GM21390 (cell line): ENCODE results near the gene HPN.
"Not testable (repeated sequence)": the region's sequence is repeated elsewhere in the genome, so short reads cannot be mapped to it uniquely, and the experiment has no call there.

ENCODE experiments used
- ATAC-seq: cut with Tn5 transposase; IDR thresholded peaks from one replicate; pipeline ENCODE4 v1.9.1; 2021; ENCODE audit not compliant: unreplicated experiment

Gene HPN

DNA sequence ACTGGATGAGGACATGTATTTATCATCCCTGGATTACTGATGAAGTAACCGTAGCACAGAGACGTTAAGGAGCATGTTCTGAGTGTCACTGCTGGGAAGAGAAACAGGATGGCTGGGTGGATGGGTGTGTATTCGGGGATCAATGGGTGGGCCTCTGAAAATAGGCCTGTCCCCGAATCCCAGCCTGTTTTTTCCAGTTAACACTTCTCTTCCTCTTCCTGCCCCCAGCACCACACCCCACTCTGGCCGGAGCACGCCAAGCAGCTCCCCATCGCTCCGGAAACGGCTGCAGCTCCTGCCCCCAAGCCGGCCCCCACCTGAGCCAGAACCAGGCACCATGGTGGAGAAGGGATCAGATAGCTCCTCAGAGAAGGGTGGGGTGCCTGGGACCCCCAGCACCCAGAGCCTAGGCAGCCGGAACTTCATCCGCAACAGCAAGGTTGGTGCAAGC lies 32.6 kb upstream of the HPN start:
- no peak for ATAC-seq

DNA sequence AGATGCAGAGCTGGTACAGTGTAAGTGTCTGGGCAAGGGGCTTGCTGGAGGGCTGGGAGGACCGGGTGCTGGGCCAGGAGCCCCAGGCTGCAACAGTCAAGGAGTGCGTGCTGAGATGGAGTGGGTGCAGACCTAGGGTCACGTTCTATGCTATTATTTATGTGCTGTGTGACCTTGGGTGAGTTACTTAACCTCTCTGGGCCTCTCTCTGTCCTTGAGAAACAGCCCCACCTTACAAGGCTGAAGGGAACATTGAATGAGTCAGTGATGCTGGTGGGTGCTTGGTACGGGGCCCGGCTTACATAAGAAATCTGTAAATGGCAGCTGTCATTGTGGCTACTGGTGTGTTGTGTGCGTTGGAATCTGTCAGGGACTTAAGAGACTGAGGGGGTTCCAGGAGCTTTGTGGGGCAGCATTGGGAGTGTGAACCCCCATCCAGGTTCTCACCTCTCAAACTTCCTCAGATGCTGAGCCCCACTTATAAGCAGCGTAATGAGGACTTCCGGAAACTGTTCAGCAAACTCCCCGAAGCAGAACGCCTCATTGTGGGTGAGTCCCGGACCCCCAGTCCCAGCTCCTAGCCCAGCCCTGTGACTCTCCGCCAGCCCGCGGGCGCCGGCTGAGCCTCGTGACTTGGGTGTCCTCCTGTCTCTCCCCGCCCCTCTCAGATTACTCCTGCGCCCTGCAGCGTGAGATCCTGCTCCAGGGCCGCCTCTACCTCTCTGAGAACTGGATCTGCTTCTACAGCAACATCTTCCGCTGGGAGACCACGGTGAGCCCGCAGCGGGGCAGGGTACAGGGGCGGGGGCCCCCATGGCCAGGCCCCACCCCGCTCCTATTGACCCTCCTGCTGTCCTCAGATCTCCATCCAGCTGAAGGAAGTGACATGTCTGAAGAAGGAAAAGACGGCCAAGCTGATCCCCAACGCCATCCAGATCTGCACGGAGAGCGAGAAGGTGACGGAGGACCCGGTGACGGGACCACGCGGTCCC lies 31.8 kb upstream of the HPN start:
- ATAC-seq = no peak

DNA sequence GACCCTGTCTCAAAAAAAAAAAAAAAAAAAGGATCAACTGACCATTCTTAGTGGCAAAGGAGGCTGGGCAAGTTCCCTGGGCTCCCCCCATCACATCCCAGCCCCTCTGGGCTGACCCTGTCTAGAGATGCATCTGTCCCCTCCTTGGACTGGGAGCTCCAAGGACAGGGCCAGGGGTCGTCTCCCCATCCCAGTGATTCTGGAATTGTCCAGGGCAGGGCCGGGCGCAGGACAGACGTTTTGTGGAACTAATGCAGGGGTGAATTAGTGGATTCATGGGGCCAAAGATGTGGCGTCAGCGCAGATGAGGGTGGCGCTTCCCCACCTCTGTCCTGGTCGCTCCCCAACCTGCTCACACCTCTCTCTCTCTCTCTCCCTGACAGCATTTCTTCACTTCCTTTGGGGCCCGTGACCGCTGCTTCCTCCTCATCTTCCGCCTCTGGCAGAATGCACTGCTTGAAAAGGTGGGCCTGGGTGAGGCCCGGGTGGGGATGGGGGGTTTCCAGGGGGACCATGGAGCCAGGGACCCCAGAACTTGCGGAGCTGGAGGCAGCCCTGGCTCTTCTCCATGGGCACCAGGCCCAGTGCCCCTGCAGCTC lies 30.3 kb upstream of the HPN start:
- no peak for ATAC-seq

DNA sequence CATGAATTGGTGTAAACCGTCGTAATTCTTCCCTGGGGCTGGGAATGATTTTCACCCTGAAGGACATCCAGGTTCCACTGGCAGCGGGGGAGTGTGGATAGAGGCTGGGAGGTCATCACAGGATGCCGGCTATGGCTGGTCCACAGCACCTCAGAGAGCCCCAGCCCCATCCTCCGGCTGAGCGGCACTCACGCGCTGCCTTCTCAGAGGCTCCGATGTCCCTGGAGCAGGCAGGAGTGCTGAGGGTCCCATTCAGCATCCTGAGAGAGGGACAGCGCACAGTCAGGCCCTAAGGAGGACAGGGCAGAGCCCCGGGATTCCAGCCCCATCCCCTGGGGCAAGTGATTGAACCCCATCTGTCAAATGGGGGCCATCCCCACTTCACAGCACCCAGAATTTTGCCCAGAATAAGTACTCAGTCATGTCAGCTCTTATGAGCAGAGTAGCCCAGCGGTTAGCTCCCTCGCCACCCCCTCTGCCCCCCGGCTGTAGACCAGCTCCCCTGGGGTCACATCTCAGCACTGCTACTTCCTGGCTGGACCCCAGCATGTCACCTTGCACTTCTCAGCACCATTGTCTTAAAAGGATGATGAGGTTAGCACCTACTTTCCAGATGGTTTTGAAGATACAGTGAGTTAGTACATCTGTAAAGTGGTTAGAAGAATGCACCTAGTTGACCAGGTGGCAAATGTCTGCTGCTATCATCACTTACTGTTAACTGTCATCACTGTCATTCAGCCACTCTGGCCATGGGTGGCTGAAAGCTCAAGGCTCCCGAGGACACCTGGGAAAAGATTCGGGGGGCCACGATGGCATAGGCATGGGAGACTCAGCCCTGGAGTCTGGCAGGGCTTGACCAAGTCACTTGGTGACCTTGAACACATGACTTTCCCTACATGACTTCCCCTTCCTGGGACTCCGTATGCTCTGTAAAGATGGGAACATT lies 29.5 kb upstream of the HPN start:
- ATAC-seq = no peak

DNA sequence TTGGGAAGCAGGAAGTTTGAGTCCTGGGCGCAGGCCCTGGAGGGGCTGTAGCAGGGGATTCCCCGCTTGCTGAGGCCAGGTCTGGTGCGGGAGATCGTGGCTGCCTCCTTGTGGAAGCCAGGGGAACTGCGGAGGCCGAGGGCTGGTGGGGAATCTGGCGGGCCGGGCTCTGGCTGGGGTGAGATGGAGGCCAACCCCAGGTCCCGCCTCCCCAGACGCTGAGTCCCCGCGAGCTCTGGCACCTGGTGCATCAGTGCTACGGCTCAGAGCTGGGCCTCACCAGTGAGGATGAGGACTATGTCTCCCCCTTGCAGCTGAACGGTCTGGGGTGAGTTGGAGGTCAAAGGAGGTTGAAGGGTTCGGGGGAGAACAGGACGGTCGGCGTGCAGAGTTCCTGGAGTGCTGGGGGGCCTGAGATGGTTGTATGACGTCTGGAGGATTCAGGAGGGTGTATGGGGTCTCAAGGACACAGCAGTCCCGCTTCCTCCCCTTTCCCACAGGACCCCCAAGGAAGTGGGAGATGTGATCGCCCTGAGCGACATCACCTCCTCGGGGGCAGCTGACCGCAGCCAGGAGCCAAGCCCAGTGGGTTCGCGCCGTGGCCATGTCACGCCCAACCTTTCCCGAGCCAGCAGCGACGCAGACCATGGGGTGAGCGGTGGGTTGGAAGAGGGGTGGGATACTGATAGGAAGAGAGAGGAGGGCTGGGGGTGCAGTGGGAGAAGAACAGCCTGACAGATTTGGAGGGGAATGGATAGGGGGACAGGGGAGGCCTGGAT lies 28.3 kb upstream of the HPN start:
- ATAC-seq = no peak

DNA sequence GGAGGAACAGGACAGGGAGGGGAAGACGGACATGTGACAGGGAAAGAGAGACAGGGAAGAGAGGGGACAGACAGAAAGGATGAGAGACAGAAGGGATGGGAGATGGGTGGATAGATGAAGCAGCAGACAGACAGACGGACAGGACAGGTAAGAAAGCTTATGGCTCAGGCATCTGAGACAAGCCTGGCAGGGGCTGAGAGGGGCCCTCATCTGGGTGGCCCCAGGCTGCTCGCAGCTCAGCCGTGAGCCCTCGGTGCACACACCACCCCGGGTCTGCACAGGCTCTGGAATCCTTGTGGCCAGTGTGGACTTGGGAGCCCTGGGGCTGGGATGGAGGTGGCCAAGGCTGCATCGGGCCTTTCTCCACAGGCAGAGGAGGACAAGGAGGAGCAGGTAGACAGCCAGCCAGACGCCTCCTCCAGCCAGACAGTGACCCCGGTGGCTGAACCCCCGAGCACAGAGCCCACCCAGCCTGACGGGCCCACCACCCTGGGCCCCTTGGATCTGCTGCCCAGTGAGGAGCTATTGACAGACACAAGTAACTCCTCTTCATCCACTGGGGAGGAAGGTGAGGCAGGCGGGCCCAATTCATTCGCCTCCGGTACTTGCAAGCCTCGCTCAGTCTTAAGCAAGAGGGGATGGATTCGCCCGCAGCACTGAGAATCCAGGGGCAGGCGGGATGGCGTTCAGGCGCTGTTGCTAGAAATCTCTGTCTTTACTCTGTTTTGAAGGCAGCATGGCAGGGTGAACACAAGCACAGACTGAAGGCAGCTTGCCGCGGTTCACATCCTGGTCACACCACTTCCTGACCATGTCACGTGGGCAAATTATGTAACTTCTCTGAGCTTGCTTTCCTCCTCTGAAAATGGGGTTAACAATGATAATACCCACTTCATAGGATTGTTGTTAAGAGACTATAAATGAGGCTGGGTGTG lies 27.4 kb upstream of the HPN start:
- ATAC-seq = no peak

DNA sequence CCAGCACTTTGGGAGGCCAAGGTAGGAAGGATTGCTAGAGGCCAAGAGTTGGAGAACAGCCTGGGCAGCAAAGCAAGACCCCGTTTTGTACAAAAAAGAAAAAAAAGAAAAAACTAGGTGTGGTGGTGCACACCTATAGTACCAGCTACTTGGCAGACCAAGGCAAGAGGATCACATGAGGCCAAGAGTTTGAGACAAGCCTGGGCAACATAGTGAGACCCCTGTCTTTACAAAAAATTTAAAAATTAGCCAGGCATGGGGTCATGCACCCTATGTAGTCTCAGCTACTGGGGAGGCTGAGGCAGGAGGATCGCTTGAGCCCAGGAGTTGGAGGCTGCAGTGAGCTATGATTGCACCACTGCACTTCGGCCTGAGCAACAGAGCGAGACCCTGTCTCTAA lies 26.7 kb upstream of the HPN start:
- ATAC-seq = not testable (repeated sequence)

DNA sequence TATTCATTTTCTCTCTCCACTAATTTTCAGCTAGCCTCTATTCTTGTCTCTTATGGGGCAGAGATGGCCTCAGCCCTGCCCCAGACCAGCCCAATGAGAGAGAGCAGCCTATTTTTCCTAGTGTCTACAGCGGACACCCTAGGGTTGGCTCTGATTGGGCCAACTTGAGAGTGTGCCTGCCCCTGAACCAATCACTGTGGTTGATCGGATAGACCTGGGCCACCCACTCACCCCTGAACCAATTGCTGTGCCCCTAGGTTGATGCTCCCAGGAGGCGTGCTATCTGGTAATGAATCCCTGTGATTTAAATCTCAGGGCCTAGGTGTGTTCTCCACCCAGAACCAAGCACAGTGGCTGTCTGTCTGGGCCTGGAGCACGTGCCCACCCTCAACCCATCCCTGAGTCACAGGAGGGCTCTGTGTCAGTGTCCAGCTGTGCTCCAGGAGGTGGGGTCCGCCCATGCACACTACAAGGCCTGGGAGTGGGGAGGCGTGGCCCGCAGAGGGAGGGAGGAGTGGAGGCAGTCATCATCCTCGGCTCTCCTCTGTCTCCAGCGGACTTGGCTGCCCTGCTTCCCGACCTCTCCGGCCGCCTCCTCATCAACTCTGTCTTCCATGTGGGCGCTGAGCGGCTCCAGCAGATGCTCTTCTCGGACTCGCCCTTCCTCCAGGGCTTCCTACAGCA lies 26.1 kb upstream of the HPN start:
- ATAC-seq = no peak

DNA sequence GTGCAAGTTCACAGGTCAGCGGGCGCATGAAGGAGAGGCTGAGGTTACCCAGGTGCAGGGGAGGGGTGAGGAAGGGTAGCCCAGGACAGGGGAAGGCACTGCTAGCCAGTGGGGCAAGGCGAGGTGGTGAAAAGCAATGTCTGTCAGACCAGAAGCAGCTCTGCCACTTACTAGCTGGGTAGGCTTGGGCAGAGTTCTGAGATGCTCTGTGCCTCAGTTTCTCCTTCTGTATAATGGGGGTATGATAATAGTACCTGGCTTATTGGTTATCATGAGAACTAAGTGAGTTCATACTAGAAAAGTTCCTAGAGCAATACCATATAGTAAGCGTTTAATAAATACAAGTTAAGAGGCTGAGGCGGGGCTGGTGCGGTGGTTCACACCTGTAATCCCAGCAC lies 25.6 kb upstream of the HPN start:
- no peak for ATAC-seq

DNA sequence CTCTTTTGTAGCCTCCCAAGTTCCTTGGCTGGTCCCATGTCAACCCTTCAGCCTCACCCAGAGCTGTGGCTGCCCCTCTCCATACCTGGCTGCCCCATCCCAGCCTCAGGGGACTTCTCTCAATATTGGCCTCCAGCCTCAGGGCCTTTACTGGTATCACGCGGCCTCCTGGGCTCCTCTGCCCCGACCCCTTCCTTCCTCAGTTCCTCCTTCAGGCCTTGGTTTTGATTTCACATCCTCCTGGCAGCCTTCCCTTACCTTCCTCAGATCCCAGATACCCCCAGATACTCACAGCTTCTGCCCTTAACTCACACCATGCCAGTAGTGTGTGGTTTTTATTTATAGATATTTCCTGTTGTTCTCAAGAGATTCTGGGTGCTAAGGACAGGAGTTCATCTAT lies 24.0 kb upstream of the HPN start:
- no peak for ATAC-seq

DNA sequence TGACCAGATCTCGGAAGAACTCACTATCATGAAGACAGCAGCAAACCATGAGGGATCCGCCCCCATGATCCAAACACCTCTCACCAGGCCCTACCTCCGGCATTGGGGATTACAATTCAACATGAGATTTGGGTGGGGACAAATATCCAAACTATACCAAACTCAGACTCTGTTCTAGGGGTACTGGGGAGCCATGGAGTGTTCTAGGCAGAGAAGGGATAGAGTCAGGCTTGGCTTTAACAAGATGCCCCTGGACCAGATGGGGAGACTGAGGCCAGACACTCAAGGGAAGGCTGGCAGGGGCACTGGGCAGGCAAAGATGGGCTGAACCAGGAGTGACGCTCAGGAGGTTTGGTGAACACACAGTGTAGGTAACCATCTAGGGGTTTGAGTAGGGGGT lies 23.1 kb upstream of the HPN start:
- ATAC-seq = no peak

DNA sequence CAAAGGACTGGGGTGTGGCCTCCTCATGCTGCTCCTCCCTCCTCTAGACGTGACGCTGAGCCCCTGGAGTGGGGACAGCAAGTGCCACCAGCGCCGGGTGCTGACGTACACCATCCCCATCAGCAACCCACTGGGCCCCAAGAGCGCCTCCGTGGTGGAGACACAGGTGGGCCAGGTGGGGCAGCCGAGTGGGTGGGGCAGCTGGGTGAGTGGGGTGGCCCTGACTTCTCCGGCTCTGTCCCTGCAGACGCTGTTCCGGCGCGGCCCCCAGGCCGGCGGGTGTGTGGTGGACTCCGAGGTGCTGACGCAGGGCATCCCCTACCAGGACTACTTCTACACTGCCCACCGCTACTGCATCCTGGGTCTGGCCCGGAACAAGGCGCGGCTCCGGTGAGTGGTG lies 22.4 kb upstream of the HPN start:
- no peak for ATAC-seq

DNA sequence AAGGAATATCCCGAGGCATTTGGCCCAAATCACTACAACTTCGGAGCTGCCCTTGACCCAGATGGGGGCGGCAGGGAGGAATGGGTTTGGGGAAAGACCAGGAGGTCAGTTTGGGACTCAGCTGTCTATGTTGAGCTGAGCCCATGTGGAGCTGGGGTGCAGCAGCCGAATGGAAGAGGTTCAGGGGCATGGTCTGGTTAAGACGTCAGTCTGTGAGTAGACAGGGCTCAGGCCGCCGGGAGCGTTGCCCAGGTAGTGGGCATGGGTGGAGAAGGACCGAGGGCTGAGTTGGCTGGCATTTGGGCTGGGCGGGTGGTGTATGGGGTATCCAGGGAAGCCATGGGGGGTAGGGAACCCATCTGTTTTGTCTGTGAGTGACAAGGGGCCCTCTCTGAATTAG lies 20.5 kb upstream of the HPN start:
- no peak for ATAC-seq

DNA sequence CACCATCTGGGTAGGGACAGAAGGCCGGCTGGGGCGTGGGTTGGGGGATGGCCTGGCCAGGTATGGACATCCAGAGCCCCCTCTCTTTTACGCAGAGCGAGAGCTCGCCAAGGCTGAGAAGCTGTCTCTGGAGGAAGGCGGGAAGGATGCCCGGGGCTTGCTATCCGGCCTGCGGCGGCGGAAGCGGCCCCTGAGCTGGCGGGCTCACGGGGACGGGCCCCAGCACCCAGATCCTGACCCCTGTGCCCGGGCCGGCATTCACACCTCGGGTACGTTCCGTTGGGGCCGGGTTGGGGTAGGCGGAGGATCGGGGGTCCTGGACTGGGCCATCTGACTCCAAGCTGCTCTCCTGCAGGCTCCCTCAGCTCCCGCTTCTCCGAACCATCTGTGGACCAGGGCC lies 19.9 kb upstream of the HPN start:
- ATAC-seq = no peak

DNA sequence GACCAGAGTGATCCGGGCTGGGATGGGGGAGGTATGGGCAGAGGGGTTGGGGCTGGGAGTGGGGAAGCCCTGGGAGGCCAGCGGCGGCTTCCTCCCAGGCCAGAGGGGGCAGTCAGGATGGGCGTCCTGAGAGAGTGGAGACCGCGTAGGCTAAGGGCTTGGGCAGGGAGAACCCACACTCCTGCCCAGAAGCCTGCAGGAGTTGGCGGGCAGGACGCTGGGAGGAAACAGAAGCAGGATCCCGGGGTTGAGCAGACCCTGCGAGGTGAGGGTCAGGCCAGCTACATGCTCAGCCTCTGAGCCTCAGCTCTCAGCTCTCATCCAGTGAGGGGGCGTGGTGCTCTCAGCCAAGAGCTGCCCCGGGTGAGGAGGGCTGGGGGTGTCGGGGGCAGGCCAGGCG lies 19.1 kb upstream of the HPN start:
- no peak for ATAC-seq

DNA sequence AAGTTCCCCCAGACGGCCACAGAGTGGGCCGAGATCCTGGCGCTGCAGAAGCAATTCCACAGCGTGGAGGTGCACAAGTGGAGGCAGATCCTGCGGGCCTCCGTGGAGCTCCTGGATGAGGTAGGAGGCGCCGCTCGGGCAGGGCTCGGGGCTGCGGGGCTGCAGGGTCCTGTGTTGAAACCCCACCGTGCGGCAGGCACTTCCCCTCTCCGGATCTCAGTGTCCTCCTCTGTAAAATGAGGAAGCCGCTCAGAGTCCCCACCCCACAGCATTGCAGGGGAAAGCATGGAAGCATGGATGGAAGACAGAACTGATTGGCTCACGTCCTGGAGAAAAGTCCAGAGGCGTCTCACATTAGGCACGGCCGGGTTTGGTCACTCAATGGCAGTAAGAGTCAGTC lies 18.1 kb upstream of the HPN start:
- no peak for ATAC-seq

DNA sequence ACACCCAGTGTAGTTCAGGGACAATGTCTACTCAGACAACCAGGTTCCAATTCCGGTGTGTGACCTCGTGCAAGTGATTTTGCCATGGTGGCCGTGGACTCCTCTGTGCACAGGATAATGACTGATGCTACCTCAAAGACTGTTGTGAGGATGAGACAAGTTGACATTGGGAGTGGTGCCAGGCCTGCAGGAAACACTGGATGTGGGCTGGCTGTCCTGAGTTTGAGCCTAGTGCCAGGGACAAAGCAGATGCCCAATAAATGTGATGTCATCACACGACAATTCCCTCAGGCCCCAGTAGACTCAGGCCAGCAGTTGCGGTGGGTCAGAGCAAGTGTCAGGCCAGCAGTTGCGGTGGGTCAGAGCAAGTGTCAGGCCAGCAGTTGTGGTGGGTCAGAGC lies 17.4 kb upstream of the HPN start:
- no peak for ATAC-seq

DNA sequence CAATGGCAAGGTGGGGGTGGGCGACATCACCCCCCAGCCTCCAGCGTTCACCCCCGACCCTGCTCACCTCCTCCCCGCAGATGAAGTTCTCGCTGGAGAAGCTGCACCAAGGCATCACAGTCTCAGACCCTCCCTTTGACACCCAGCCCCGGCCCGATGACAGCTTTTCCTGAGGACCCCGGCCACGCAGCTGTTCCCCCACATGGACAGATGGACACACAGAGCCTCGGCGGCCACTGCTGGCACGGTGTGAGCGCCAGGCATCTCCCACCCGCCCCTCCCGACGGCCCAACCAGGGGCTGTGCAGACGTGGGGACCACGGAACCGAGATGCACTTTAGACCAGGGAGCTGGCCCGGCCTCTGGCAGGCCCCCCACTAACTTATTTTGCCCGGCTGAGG lies 15.6 kb upstream of the HPN start:
- no peak for ATAC-seq

DNA sequence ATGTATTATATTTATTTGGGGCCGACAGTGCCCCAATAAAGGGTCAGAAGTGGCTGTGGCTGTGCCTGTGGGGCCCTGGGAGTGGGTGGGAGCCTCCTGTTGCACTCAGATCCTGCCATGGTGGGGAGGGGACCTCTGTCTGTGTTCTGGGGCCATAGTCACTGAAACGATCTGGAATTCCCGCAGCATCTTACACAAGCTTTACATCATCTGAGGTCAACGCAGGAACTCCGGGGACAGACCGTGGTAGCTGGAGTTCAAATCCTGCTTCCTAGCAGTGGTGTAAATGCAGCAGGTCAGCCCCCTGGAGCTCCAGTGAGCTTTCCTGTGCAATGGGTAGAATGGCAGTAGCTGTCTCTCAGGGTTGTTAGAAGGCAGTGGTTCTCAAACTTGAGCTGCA lies 15.1 kb upstream of the HPN start:
- no peak for ATAC-seq
